H1 (cell line): ENCODE results near the gene ATG9B. TPM values are rescaled to one million over a fixed set of nuclear protein-coding genes. Genes with fewer than 3 reads are reported as not detected.

Experiments used
- KDM5A ChIP-seq: fragments of 200-600 bp; IDR thresholded peaks from 2 replicates; pipeline ENCODE4 v1.7.1; 2012; ENCODE audit warnings: mild to moderate bottlenecking, low read length, inconsistent platforms, mixed read lengths
- SIX5 ChIP-seq: IDR thresholded peaks from 2 replicates; pipeline ENCODE4 v1.6.1; 2011; ENCODE audit warnings: mild to moderate bottlenecking, low read depth, low read length
- polyA plus RNA-seq, 7 experiments: library from polyadenylated mRNA; depleted of rRNA in 3 of 7; stranded (reverse) in 5 of 7; unstranded in 2 of 7; fragments of >200 nt in 5 of 7; fragments of 200-250 nt in 2 of 7; gene quantifications; 1 replicate in 5 of 7; 2 replicates in 1 of 7; 4 replicates in 1 of 7; pipeline versions ENCODE4 v1.2.1 to v1.2.3, GENCODE V29; 2011 to 2013; ENCODE audit warnings: missing spikeins in 2 of 7, mixed read lengths in 2 of 7
- total RNA-seq: library from RNA; stranded (reverse); fragmentation: NEBNext Ultra II Directional; extraction: Animal tissue kit (Norgen Biotek cat#: 25700); gene quantifications from 2 replicates; pipeline ENCODE4 v1.2.1, GENCODE V29; 2021

ATG9B gene
- total and polyA plus RNA-seq, 2 of the 8 experiments (the other 6 are each of a cell fraction or from before 2014, with no cell fraction given) = 1.4 to 2.3 TPM

- TF ChIP-seq SIX5 = no peak
- no peak for TF ChIP-seq KDM5A
- TF ChIP-seq, all 59 proteins: peak for 0
Measured at GRCh38 chr7:150967349-150967748, 56.9 kb downstream of the ATG9B start (continued).
